ENCODE results near the gene ESR1. TPM values are rescaled to one million over a fixed set of nuclear protein-coding genes. Genes with fewer than 3 reads are reported as not detected.
"Not testable (repeated sequence)": the region's sequence is repeated elsewhere in the genome, so short reads cannot be mapped to it uniquely, and the experiment has no call there.

The ESR1 gene
- total RNA-seq, 2 donors from 2014 or later: 2.4 to 4.9 TPM

- intact Hi-C loops (cut with DNase I): no loop called here
- DNase-seq (no peak), ATAC-seq (no peak)
Measured at GRCh38 chr6:151876122-151876521, 68.6 kb downstream of the ESR1 start.

- no peak for ATAC-seq
- intact Hi-C loops (cut with DNase I): no loop called here
- no peak for DNase-seq
Measured at GRCh38 chr6:151877458-151877857, 70.0 kb downstream of the ESR1 start.

GRCh38 chr6:151881231-151881630 lies 73.7 kb downstream of the ESR1 start:
- DNase-seq (no peak), ATAC-seq (no peak)
- intact Hi-C loops (cut with DNase I): no loop called here

- intact Hi-C loops (cut with DNase I): no loop called here
- DNase-seq: no peak
Measured at GRCh38 chr6:151882206-151882605, 74.7 kb downstream of the ESR1 start.

GRCh38 chr6:151885234-151885633 lies 77.8 kb downstream of the ESR1 start:
- no peak for DNase-seq
- intact Hi-C loops (cut with DNase I): no loop called here
- ATAC-seq: no peak

More at GRCh38 chr6:151882206-151882605, 74.7 kb downstream of the ESR1 start:
- ATAC-seq: no peak

- intact Hi-C loops (cut with DNase I): no loop called here
- no peak for DNase-seq
- ATAC-seq: no peak
Measured at GRCh38 chr6:151891524-151891923, 84.0 kb downstream of the ESR1 start.

- ATAC-seq; DNase-seq; intact Hi-C loops (cut with DNase I): not testable (repeated sequence)
Measured at GRCh38 chr6:151894426-151894825, 86.9 kb downstream of the ESR1 start.

- ATAC-seq; DNase-seq; intact Hi-C loops (cut with DNase I): not testable (repeated sequence)
Measured at GRCh38 chr6:151899221-151899620, 91.7 kb downstream of the ESR1 start.

- not testable (repeated sequence) for ATAC-seq
Measured at GRCh38 chr6:151899796-151900195, 92.3 kb downstream of the ESR1 start.

GRCh38 chr6:151900256-151900655 lies 92.8 kb downstream of the ESR1 start:
- intact Hi-C loops (cut with DNase I): no loop called here
- ATAC-seq (no peak), DNase-seq (no peak)

More at GRCh38 chr6:151899796-151900195, 92.3 kb downstream of the ESR1 start:
- DNase-seq; intact Hi-C loops (cut with DNase I): not testable (repeated sequence)

- DNase-seq: no peak
- intact Hi-C loops (cut with DNase I): no loop called here
- no peak for ATAC-seq
Measured at GRCh38 chr6:151901009-151901411, 93.5 kb downstream of the ESR1 start.

GRCh38 chr6:151904631-151905030 lies 97.1 kb downstream of the ESR1 start:
- DNase-seq: no peak
- no peak for ATAC-seq
- intact Hi-C loops (cut with DNase I): no loop called here

GRCh38 chr6:151905072-151905471 lies 97.6 kb downstream of the ESR1 start:
- DNase-seq (no peak), ATAC-seq (no peak)
- intact Hi-C loops (cut with DNase I): no loop called here

GRCh38 chr6:151905854-151906253 lies 98.4 kb downstream of the ESR1 start:
- ATAC-seq (no peak), DNase-seq (no peak)
- intact Hi-C loops (cut with DNase I): no loop called here

GRCh38 chr6:151911401-151911800 lies 103.9 kb downstream of the ESR1 start:
- ATAC-seq (no peak), DNase-seq (no peak)
- intact Hi-C loops (cut with DNase I): no loop called here

GRCh38 chr6:151914484-151914883 lies 107.0 kb downstream of the ESR1 start:
- DNase-seq (no peak), ATAC-seq (no peak)
- intact Hi-C loops (cut with DNase I): no loop called here

GRCh38 chr6:151916075-151916474 lies 108.6 kb downstream of the ESR1 start:
- no peak for DNase-seq
- no peak for ATAC-seq
- intact Hi-C loops (cut with DNase I): no loop called here

GRCh38 chr6:151916680-151917164 lies 109.2 kb downstream of the ESR1 start:
- intact Hi-C loops (cut with DNase I): no loop called here
- DNase-seq (no peak), ATAC-seq (peak in 1 of 2 donors; percentile 52)

- ATAC-seq (no peak), DNase-seq (no peak)
- intact Hi-C loops (cut with DNase I): no loop called here
Measured at GRCh38 chr6:151917531-151918329, 110.2 kb downstream of the ESR1 start.

- no peak for ATAC-seq
- intact Hi-C loops (cut with DNase I): no loop called here
- DNase-seq: no peak
Measured at GRCh38 chr6:151940307-151940706, 132.8 kb downstream of the ESR1 start.

Data from left cardiac atrium (tissue), 4 donors.